Tongue (tissue), 2 donors: ENCODE measurements around the gene COL1A1. TPM values are rescaled to one million over a fixed set of nuclear protein-coding genes. Genes with fewer than 3 reads are reported as not detected.

Experiments
- DNase-seq: peaks from one replicate; pipeline ENCODE4 v3.0.0-alpha.2; 2015
- total RNA-seq: library from RNA; depleted of rRNA; stranded (reverse); fragments of >200 nt; gene quantifications from one replicate; pipeline ENCODE4 v1.2.3, GENCODE V29; 2014

COL1A1 gene
- 3,144 TPM for total RNA-seq

GRCh38 chr17:50201276-50201854 is at the start of gene COL1A1:
Gene COL1A1, minus strand, starts transcription at chr17:50201631. Its CDS starts 118 bp downstream, at chr17:50201513.
- peak; percentile 93 for DNase-seq

GRCh38 chr17:50248255-50248654 is 46.8 kb upstream of the COL1A1 start:
- no peak for DNase-seq

DNA sequence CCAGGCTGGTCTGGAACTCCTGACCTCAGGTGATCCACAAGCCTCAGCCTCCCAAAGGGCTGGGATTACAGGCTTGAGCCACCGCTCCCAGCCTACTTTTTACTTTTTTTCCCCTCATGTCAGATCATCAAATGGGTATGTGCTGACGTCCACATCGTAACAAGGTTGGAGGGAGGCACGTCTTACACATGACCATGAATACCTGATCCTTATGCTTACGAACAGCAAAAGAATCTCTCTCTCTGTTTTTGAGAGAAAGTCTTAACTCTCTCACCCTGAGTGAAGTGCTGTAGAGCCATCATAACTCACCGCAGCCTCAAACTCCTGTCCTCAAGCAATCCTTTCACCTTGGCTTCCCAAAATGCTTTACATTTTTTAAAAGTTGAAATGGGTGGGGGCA is 43.3 kb upstream of the COL1A1 start:
- DNase-seq = no peak

DNA sequence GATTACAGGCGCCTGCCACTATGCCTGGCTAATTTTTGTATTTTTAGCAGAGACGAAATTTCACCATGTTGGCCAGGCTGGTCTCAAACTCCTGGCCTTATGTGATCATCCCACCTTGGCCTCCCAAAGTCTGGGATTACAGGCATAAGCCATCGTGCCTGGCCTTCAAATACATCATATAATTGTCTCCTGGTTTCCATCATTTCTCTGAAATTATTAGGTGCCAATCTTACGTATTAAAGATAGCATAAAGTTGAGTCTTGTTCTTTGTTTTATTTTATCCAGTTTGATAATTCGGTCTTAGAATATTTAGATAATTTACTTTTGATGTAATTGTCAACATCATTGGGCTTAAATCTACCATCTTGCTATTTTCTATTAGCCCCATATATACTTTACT is 40.0 kb upstream of the COL1A1 start:
- DNase-seq = no peak

GRCh38 chr17:50240851-50241250 is 39.4 kb upstream of the COL1A1 start:
- peak; percentile 67 for DNase-seq

DNA sequence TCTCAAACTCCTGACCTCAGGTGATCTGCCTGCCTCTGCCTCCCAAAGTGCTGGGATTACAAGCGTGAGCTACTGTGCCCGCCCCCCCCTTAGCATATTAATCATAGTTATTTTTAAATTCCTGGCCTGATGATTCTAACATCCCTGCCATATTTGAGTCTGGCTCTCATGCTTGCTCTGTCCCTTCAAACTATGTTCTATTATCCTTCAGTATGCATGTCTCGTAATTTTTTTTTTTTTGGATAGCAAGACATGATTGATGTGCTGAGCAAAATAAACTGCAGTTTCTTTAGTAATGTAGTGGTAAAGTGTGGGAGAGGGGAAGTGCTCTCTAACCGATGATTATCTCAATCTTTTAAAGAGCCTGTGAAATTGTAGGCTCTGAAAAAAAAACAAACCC is 38.5 kb upstream of the COL1A1 start:
- no peak for DNase-seq

GRCh38 chr17:50238601-50239280 is 37.3 kb upstream of the COL1A1 start:
- no peak for DNase-seq

- no peak for DNase-seq
These were observed 36.5 kb upstream of the COL1A1 start for GRCh38 chr17:50237901-50238300.

DNA sequence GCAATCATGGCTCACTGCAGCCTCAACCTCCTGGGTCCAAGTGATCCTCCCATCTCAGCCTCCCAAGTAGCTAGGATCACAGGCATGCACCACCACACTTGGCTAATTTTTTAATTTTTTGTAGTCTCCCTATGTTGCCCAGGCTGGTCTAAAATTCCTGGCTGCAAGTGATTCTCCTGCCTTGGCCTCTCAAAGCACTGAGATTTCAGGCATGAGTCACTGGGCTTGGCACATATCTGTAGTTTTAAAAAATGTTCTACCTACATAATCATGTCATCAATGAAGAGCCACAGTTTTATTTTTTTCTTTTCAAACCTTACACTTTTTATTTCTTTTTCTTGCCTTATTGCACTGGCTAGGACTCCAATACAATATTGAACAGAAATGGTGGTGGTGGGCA is 33.1 kb upstream of the COL1A1 start:
- no peak for DNase-seq

DNA sequence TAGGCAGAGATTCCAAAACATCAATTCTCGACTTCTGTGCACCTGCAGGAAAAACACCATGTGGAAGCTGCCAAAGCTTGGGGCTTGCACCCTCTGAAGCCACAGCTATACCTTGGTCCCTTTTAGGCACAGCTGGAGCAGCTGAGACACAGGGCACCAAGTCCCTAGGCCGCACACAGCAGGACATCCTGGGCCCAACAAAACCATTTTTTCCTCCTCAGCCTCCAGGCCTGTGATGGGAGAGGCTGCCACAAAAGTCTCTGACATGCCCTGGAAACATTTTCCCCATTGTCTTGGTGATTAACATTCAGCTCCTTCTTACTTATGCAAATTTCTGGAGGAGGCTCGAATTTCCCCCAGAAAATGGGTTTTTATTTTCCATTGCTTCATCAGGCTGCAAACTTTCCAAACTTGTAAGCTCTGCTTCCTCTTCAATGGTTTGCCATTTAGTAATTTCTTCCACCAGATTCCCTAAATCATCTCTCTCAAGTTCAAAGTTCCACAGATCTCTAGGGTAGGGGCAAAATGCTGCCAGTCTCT is 24.3 kb upstream of the COL1A1 start:
- no peak for DNase-seq

DNA sequence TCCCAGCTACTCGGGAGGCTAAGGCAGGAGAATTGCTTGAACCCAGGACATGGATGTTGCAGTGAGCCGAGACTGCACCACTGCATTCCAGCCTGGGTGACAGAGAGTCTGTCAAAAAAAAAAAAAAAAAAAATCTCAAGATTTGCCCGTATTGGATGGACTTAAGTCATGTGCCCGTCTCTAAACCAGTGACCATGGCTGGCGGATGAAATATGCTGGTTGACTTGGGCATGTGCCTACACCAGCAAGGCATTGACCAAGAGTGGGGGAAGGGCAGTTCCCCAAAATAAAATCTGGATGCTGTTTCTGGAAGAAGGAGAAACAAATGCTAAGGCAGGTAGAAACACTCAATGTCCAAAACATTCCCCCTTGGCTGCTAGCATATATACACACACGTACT is 21.5 kb upstream of the COL1A1 start:
- no peak for DNase-seq

- DNase-seq = peak; percentile 65
These were observed 20.6 kb upstream of the COL1A1 start for GRCh38 chr17:50221864-50222545.

DNA sequence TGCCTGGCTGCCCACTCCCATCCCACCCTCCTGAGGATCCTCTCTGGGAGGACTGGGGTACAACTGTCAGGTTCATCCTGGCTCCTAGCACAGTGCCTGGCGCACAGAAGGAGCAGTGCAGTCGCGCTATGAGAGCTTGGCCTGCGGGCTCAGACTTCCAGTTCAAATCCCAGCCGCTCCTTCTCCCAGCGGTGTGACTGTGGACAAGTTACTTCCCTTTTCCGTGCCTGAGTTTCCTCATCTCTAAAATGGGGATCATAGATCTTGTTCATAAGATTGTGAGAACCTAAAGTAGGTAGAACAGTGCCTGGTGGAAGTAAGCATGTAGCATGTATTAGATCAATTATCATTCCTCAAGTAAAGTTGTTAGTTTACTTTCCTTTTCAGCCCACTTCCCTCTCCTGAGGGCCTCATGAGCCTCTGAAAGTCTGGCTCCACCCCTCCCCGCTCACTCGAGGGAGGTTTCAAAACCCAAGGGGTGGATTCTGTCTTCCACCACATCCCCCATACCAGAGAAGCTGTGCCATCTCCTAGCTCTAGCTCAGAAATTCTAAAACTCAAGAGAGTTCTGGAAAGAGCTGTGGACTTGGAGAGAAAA is 19.9 kb upstream of the COL1A1 start:
- DNase-seq = no peak

- no peak for DNase-seq
These were observed 19.4 kb upstream of the COL1A1 start for GRCh38 chr17:50220811-50221210.

DNA sequence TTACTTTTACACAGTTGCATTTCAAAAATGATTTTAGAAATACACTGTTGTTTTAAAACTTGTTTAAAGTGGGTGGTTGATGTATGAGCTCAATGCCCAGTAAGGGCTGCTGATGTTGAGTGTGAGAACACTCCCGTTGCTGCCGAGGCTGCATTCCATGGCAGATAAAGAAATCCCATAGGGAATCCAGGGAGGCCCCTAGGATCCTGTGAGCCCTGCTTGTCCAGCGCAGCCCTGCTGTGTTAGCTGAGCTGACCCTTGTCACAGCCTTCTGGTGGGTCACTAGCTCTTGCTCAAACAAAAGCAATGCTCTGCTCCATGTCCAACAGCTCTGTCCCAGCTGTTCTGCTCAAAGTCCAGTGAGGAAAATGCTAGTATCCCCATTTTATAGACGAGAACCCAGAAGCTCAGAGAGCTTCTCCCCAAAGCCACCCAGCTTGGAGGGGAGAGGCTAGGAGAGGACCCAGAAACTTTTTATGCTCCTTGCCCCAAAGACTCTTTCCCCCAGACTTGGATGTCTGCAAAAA is 18.6 kb upstream of the COL1A1 start:
- DNase-seq = no peak

- peak; percentile 49 for DNase-seq
These were observed 17.9 kb upstream of the COL1A1 start for GRCh38 chr17:50219342-50219741.

GRCh38 chr17:50218771-50219315 is 17.4 kb upstream of the COL1A1 start:
- DNase-seq = no peak

DNA sequence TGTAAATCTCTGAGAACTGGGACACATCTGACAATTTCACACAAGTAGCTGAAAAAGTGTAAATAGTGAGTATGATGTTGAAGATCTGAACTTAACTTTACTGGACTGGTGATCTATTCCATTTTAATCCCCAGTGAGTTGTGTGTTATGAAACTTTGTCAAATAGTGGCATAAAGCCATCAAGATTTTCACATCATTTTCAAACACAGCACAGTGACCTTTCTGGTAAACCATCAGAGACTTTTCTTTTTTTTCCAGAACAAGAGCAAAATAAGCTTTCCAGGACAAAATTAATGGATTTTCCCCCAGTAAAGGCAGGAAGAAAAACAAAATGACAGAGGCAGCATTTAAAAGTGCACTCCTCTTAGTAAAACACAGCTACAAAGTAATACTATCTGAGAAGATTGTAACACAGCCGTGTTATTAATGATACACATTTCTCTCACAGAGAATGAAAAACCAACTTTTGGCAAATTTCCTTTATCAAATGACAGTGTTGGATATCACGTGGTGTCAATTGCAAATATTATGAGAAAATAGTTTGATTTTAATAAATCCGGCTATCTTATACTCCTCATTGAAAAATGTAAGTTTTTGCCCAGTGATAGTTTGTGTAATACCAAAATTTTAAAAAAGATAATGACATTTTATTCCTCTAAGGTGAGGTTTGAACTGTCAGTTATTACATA is 16.8 kb upstream of the COL1A1 start:
- DNase-seq = no peak

GRCh38 chr17:50217591-50217990 is 16.2 kb upstream of the COL1A1 start:
- DNase-seq = no peak

DNA sequence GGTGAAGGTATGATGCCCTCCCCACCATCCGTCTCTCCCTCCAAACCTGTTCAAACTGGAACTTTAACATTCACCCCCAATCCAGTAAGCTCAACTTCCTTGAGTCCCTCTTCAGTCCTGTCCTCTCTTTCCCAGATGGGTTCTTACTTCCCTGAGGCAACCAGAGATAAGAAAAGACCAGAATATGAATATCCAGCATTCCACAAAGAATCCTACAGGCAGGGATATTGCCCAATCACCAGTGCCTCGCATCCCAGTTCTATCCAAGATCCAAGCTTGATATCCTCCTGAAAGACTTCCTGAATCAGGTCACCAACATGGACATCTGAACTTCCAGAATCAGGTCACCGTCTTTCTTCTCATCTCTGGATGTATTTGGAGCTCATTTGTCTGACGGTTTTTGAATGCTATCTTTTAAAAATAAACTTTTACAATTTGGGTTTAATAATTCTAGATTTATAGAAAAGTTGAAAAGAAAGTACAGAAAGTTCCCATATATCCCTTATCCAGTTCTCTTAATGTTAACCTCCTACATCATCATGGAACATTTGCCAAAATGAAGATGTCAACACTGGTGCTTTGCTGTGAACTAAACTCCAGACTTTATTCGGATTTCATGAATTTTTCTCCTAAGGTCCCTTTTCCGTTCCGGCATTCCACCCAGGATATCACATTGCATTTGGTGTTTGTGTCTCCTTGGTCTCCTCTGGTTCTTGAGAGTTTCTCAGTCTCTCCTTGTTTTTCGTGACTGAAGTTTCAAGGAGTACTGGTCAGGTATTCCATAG is 13.7 kb upstream of the COL1A1 start:
- DNase-seq = no peak
